Measurements from ENCODE around the gene COL5A1.

Gene COL5A1

GRCh38 chr9:134594078-134594941 lies 47.3 kb upstream of the COL5A1 start:
- no peaks in the 10 kb centered on the region for H3K27me3 ChIP-seq
- H3K36me3 ChIP-seq: no peaks in the 10 kb centered on the region
- no peak overlapping the region for H3K27ac ChIP-seq
- H3K4me1 ChIP-seq: peaks cover 0 to 40% (median 28%) of the 10 kb centered on the region in 4 donors
- no peak for TF ChIP-seq CTCF (IDR thresholded peaks at IDR 0.05)
- intact Hi-C loops (cut with DNase I; ENCODE audit: low total_unique reads): no loop called here
- DNase-seq: peak in 1 of 2 donors; percentile 58
- no peaks in the 10 kb centered on the region for H3K9me3 ChIP-seq
- H3K4me3 ChIP-seq: no peak overlapping the region

GRCh38 chr9:134595014-134595413 lies 46.6 kb upstream of the COL5A1 start:
- intact Hi-C loops (cut with DNase I; ENCODE audit: low total_unique reads): no loop called here
- DNase-seq: peak in 1 of 2 donors; percentile 49
- H3K4me3 ChIP-seq: no peak overlapping the region
- no peaks in the 10 kb centered on the region for H3K27me3 ChIP-seq
- no peaks in the 10 kb centered on the region for H3K36me3 ChIP-seq
- no peaks in the 10 kb centered on the region for H3K9me3 ChIP-seq
- TF ChIP-seq CTCF (IDR thresholded peaks at IDR 0.05): no peak
- peaks cover 0 to 40% (median 28%) of the 10 kb centered on the region in 4 donors for H3K4me1 ChIP-seq
- no peak overlapping the region for H3K27ac ChIP-seq

- Histone ChIP-seq H3K36me3 (no peaks in the 10 kb centered on the region), H3K4me3 (no peak overlapping the region), H3K4me1 (peaks cover 0 to 22% (median 13%) of the 10 kb centered on the region in 4 donors), H3K9me3 (no peaks in the 10 kb centered on the region), H3K27me3 (no peaks in the 10 kb centered on the region), H3K27ac (no peak overlapping the region)
- intact Hi-C loops (cut with DNase I; ENCODE audit: low total_unique reads): no loop called here
- no peak for TF ChIP-seq CTCF (IDR thresholded peaks at IDR 0.05)
- peak in 1 of 2 donors; percentile 56 for DNase-seq
Measured at GRCh38 chr9:134597041-134597913, 44.3 kb upstream of the COL5A1 start.

- Histone ChIP-seq H3K27ac (peak overlapping the region; percentile 51 to 61), H3K4me1 (peaks cover 0 to 23% (median 9%) of the 10 kb centered on the region in 4 donors), H3K36me3 (no peaks in the 10 kb centered on the region), H3K9me3 (no peaks in the 10 kb centered on the region), H3K27me3 (no peaks in the 10 kb centered on the region), H3K4me3 (no peak overlapping the region)
- intact Hi-C loops (cut with DNase I; ENCODE audit: low total_unique reads): no loop called here
- peak in 1 of 2 donors; percentile 71 for DNase-seq
- TF ChIP-seq CTCF (IDR thresholded peaks at IDR 0.05): peak in 1 of 2 experiments; percentile 16
Measured at GRCh38 chr9:134597957-134598883, 43.4 kb upstream of the COL5A1 start.

GRCh38 chr9:134598884-134599245 lies 42.7 kb upstream of the COL5A1 start:
- no peak for TF ChIP-seq CTCF (IDR thresholded peaks at IDR 0.05)
- no peak overlapping the region for H3K4me3 ChIP-seq
- no peaks in the 10 kb centered on the region for H3K9me3 ChIP-seq
- DNase-seq: no peak
- H3K27ac ChIP-seq: peak overlapping the region; percentile 51 to 61
- H3K27me3 ChIP-seq: no peaks in the 10 kb centered on the region
- no peaks in the 10 kb centered on the region for H3K36me3 ChIP-seq
- H3K4me1 ChIP-seq: peaks cover 0 to 23% (median 9%) of the 10 kb centered on the region in 4 donors
- intact Hi-C loops (cut with DNase I; ENCODE audit: low total_unique reads): no loop called here

Measured in tibial artery (tissue), 4 donors.